H9 (cell line): ENCODE measurements around the gene ARID3A. TPM values are rescaled to one million over a fixed set of nuclear protein-coding genes. Genes with fewer than 3 reads are reported as not detected.

ENCODE experiments used
- DNase-seq: peaks from one replicate; pipeline ENCODE4 v3.0.0-alpha.2; 2017
- H2AFZ ChIP-seq: one replicate; pipeline ENCODE4 v1.6.1; 2013; ENCODE audit warnings: mild to moderate bottlenecking, low read length, control low read depth, moderate library complexity
- H2AK5ac ChIP-seq: 2 replicates; pipeline ENCODE4 v1.6.1; 2013; ENCODE audit warnings: low read length, control low read depth, mixed read lengths; ENCODE audit not compliant: insufficient read length
- H2BK120ac ChIP-seq: one replicate; pipeline ENCODE4 v1.6.1; 2013; ENCODE audit warnings: low read depth, mild to moderate bottlenecking, low read length, control low read depth, inconsistent platforms; ENCODE audit not compliant: poor library complexity, severe bottlenecking
- H2BK12ac ChIP-seq: 2 replicates; pipeline ENCODE4 v1.6.1; 2013; ENCODE audit warnings: low read length, control low read depth, mixed read lengths, low read depth; ENCODE audit not compliant: insufficient read length
- H2BK15ac ChIP-seq: 2 replicates; pipeline ENCODE4 v1.6.1; 2013; ENCODE audit warnings: low read depth, low read length, control low read depth
- H2BK20ac ChIP-seq: one replicate; pipeline ENCODE4 v1.6.1; 2013; ENCODE audit warnings: low read depth, mild to moderate bottlenecking, low read length, control low read depth, inconsistent platforms; ENCODE audit not compliant: poor library complexity, severe bottlenecking
- H2BK5ac ChIP-seq: 2 replicates; pipeline ENCODE4 v1.6.1; 2013; ENCODE audit warnings: low read length, control low read depth, mixed read lengths; ENCODE audit not compliant: insufficient read length
- H3K14ac ChIP-seq: 2 replicates; pipeline ENCODE4 v1.6.1; 2013; ENCODE audit warnings: low read length, control low read depth; ENCODE audit not compliant: insufficient read depth
- H3K18ac ChIP-seq: 2 replicates; pipeline ENCODE4 v1.6.1; 2013; ENCODE audit warnings: low read depth, mild to moderate bottlenecking, mixed read lengths, low read length, control low read depth; ENCODE audit not compliant: insufficient read length
- H3K23ac ChIP-seq: 2 replicates; pipeline ENCODE4 v1.6.1; 2013; ENCODE audit warnings: low read length, control low read depth, mixed read lengths, low read depth; ENCODE audit not compliant: insufficient read length
- H3K23me2 ChIP-seq: 2 replicates; pipeline ENCODE4 v1.6.1; 2013; ENCODE audit warnings: low read depth, mild to moderate bottlenecking, mixed read lengths, low read length, control low read depth; ENCODE audit not compliant: insufficient read length, poor library complexity, severe bottlenecking
- H3K27ac ChIP-seq: 2 replicates; pipeline ENCODE4 v1.5.1; 2013; ENCODE audit warnings: low read length, control low read depth, mixed read lengths, low read depth; ENCODE audit not compliant: insufficient read length
- H3K27me3 ChIP-seq: 2 replicates; pipeline ENCODE4 v1.6.1; 2013; ENCODE audit warnings: low read length, control low read depth, inconsistent platforms; ENCODE audit not compliant: insufficient read depth
- H3K4ac ChIP-seq: 2 replicates; pipeline ENCODE4 v1.6.1; 2013; ENCODE audit warnings: low read depth, mild to moderate bottlenecking, control low read depth, inconsistent platforms, low read length, moderate library complexity
- H3K4me1 ChIP-seq: 2 replicates; pipeline ENCODE4 v1.6.1; 2013; ENCODE audit warnings: low read length, control low read depth, inconsistent platforms; ENCODE audit not compliant: insufficient read depth
- H3K4me2 ChIP-seq: 2 replicates; pipeline ENCODE4 v1.6.1; 2013; ENCODE audit warnings: low read length, control low read depth, mixed read lengths; ENCODE audit not compliant: insufficient read length, insufficient read depth
- H3K56ac ChIP-seq: 2 replicates; pipeline ENCODE4 v1.6.1; 2013; ENCODE audit warnings: low read depth, mild to moderate bottlenecking, mixed read lengths, low read length, control low read depth; ENCODE audit not compliant: insufficient read length
- H3K79me1 ChIP-seq: 2 replicates; pipeline ENCODE4 v1.6.1; 2013; ENCODE audit warnings: low read depth, mild to moderate bottlenecking, moderate library complexity, low read length, control low read depth, inconsistent platforms; ENCODE audit not compliant: insufficient read depth, poor library complexity, severe bottlenecking
- H3K79me2 ChIP-seq: 2 replicates; pipeline ENCODE4 v1.6.1; 2013; ENCODE audit warnings: low read length, control low read depth, inconsistent platforms; ENCODE audit not compliant: insufficient read depth
- H3K9ac ChIP-seq: 2 replicates; pipeline ENCODE4 v1.6.1; 2013; ENCODE audit warnings: low read length, control low read depth, mixed read lengths; ENCODE audit not compliant: insufficient read length; ENCODE audit errors: extremely low read depth
- H3K9me3 ChIP-seq: one replicate; pipeline ENCODE4 v1.6.1; 2013; ENCODE audit warnings: low read depth, low read length, inconsistent platforms; ENCODE audit not compliant: control insufficient read depth
- H3T11ph ChIP-seq: one replicate; pipeline ENCODE4 v1.6.1; 2013; ENCODE audit warnings: mild to moderate bottlenecking, low read length, control low read depth, inconsistent platforms
- H4K20me1 ChIP-seq: one replicate; pipeline ENCODE4 v1.6.1; 2013; ENCODE audit not compliant: control insufficient read depth, insufficient read length, insufficient read depth
- H4K5ac ChIP-seq: 2 replicates; pipeline ENCODE4 v1.6.1; 2013; ENCODE audit warnings: low read depth, mild to moderate bottlenecking, mixed read lengths, low read length, control low read depth; ENCODE audit not compliant: insufficient read length
- H4K8ac ChIP-seq: replicated peaks from 2 replicates; pipeline ENCODE4 v1.6.1; 2013; ENCODE audit warnings: low read length, control low read depth, mixed read lengths, low read depth; ENCODE audit not compliant: insufficient read length
- H4K91ac ChIP-seq: 2 replicates; pipeline ENCODE4 v1.6.1; 2013; ENCODE audit warnings: low read depth, mild to moderate bottlenecking, moderate library complexity, mixed read lengths, low read length, control low read depth; ENCODE audit not compliant: insufficient read length
- H3K27ac Mint-ChIP-seq, 3 experiments: 2 replicates in 2 of 3; 3 replicates in 1 of 3; pipeline ENCODE4 v1.8.0; 2020 to 2021; ENCODE audit warnings: mixed read lengths in 3 of 3, mild to moderate bottlenecking in 1 of 3, moderate library complexity in 1 of 3
- H3K27me3 Mint-ChIP-seq: 2 replicates; pipeline ENCODE4 v1.8.0; 2021; ENCODE audit warnings: low read depth, mild to moderate bottlenecking, moderate library complexity, mixed read lengths
- H3K36me3 Mint-ChIP-seq, 3 experiments: 2 replicates in 2 of 3; 3 replicates in 1 of 3; pipeline ENCODE4 v1.8.0; 2020 to 2021; ENCODE audit warnings: low read depth in 3 of 3, mixed read lengths in 3 of 3; ENCODE audit not compliant: insufficient read depth in 1 of 3
- H3K4me1 Mint-ChIP-seq, 2 experiments: 2 replicates each; pipeline ENCODE4 v1.8.0; 2020; ENCODE audit warnings: mixed read lengths in 2 of 2
- H3K4me3 Mint-ChIP-seq, 2 experiments: 2 replicates in 1 of 2; 3 replicates in 1 of 2; pipeline ENCODE4 v1.8.0; 2020 to 2021; ENCODE audit warnings: mild to moderate bottlenecking in 2 of 2, mixed read lengths in 2 of 2, moderate library complexity in 1 of 2
- H3K9me3 Mint-ChIP-seq, 2 experiments: 2 replicates in 1 of 2; 3 replicates in 1 of 2; pipeline ENCODE4 v1.8.0; 2020; ENCODE audit warnings: mild to moderate bottlenecking in 2 of 2, mixed read lengths in 2 of 2, moderate library complexity in 1 of 2
- WGBS: extraction: QIAGEN DNeasy Blood & Tissue Kit; methylation state at CpG from one replicate; pipeline ENCODE4 v1.1.7; 2013; ENCODE audit warnings: missing lambda C conversion rate, low lambda C conversion rate, mixed read lengths; ENCODE audit not compliant: insufficient read length; ENCODE audit errors: extremely low coverage; 5-methylcytosine and 5-hydroxymethylcytosine counted together
- total RNA-seq: library from RNA; stranded (reverse); gene quantifications from 2 replicates; pipeline ENCODE4 v1.2.1, GENCODE V29; 2021
- TF ChIP-seq, protein P1 (sequence below): fragments of 200-600 bp; sonication (generic); conservative IDR thresholded peaks from 3 replicates; pipeline ENCODE4 v1.8.0; 2021; ENCODE audit warnings: antibody characterized with exemption, mild to moderate bottlenecking

ARID3A gene
- total RNA-seq, 1 experiment from 2014 or later, result 98.3 TPM

DNA sequence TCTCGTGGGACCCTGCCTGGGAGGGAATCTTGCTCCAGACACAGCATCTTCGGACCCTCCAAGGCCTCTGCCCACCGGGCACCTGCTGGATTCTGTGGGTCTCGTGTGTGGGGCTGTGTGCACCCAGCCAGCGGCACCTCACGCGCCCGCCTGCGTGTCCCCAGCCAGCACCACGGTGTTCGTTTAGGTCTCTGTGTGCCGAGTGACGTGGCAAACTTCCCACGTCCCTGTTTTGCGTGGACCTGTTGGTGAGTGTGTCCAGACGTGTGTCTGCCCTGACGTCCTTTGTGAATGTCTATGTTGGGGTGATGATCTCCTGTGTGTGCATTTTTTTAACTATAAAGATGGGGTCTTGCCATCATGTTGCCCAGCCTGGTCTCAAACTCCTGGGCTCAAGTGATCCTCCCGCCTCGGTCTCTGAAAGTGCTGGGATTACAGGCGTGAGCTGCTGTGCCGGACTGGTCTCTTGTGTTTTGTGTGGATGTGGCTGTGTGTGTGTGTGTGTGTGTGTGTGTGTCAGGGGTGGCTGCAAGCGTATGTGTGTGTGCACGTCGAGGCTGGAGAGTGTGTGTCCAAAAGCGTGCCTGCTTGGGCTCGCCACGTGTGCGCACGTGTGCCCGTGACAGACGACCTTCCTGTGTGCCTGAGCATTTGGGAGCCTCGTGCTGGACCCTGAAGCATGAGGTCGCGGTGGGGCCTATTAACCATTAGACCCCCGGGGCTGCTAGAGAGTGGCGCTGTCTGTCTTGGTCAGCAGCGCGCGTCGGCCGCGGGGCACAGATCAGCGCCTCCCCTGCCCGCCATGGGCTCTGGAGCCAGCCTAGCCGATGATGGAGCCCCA, 15.7 kb downstream of the ARID3A start:
- Histone ChIP-seq H3K18ac (no peak overlapping the region), H3K27me3 (no peaks in the 10 kb centered on the region), H3K23ac (no peak overlapping the region), H3K79me1 (no peaks in the 10 kb centered on the region), H2AK5ac (no peak overlapping the region), H3K23me2 (no peaks in the 10 kb centered on the region), H3K79me2 (peaks cover 7% of the 10 kb centered on the region; the same call in 1 of the 2 replicates), H2BK5ac (no peak overlapping the region), H2BK12ac (no peak overlapping the region), H3K9me3 (no peaks in the 10 kb centered on the region), H3K4me1 (no peaks in the 10 kb centered on the region), H3K56ac (no peak overlapping the region), H4K91ac (no peak overlapping the region), H2AFZ (no peak overlapping the region), H3T11ph (no peak overlapping the region), H4K8ac (no peak overlapping the region), H2BK15ac (no peak overlapping the region), H3K4me2 (no peak overlapping the region), H3K4ac (no peak overlapping the region), H2BK120ac (no peak overlapping the region), H4K5ac (no peak overlapping the region), H3K27ac (no peak overlapping the region), H2BK20ac (no peak overlapping the region), H4K20me1 (peaks cover 8% of the 10 kb centered on the region), H3K14ac (no peak overlapping the region), H3K9ac (no peak overlapping the region)
- WGBS, result no CpG with 5 or more reads among the region's 45 CpGs
- H3K27me3 Mint-ChIP-seq, result no peaks in the 10 kb centered on the region; the same call in 1 of the 2 replicates
- H3K4me3 Mint-ChIP-seq, result no peak overlapping the region; a peak in 1 of 5 replicates
- H3K9me3 Mint-ChIP-seq, result no peaks in the 10 kb centered on the region
- peaks cover 19 to 47% (median 44%) of the 10 kb centered on the region in 3 experiments; a peak in 6 of 7 replicates for H3K36me3 Mint-ChIP-seq
- 0 out of 4 replicates have a peak, but pooled peaks cover 0 to 3% of the 10 kb centered on the region in 2 experiments for H3K4me1 Mint-ChIP-seq
- TF ChIP-seq, protein P1, sequence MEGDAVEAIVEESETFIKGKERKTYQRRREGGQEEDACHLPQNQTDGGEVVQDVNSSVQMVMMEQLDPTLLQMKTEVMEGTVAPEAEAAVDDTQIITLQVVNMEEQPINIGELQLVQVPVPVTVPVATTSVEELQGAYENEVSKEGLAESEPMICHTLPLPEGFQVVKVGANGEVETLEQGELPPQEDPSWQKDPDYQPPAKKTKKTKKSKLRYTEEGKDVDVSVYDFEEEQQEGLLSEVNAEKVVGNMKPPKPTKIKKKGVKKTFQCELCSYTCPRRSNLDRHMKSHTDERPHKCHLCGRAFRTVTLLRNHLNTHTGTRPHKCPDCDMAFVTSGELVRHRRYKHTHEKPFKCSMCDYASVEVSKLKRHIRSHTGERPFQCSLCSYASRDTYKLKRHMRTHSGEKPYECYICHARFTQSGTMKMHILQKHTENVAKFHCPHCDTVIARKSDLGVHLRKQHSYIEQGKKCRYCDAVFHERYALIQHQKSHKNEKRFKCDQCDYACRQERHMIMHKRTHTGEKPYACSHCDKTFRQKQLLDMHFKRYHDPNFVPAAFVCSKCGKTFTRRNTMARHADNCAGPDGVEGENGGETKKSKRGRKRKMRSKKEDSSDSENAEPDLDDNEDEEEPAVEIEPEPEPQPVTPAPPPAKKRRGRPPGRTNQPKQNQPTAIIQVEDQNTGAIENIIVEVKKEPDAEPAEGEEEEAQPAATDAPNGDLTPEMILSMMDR, result no peak
- peak overlapping the region in 2 of 3 experiments; percentile 50 to 68; a peak in 5 of 7 replicates for H3K27ac Mint-ChIP-seq
- no peak for DNase-seq
